ENCODE results near the gene POLN.

GRCh38 chr4:2065106-2065930 lies 176.6 kb downstream of the POLN start:
- TF ChIP-seq EZH2 (IDR thresholded peaks at IDR 0.05) (no peak), POLR2AphosphoS5 (IDR thresholded peaks at IDR 0.05; ENCODE audit: borderline replicate concordance, low read depth, low read length) (no peak), FOXP2 (optimal IDR thresholded peaks at IDR 0.05; ENCODE audit: control extremely low read depth, extremely low read length, insufficient read depth) (no peak)

Measured in SK-N-MC (cell line).